Trophoblast cell (in vitro differentiated cells and primary cell): ENCODE data around the gene ZFHX3.

Experiments
- DNase-seq, 2 donors: peaks; one replicate each; pipeline ENCODE4 v3.0.0-alpha.2; 2016
- H2AFZ ChIP-seq: 2 replicates; pipeline ENCODE4 v1.6.1; 2013; ENCODE audit warnings: low read length, moderate library complexity, mild to moderate bottlenecking; ENCODE audit not compliant: insufficient read depth, poor library complexity
- H2AK5ac ChIP-seq: 2 replicates; pipeline ENCODE4 v1.6.1; 2013; ENCODE audit warnings: mild to moderate bottlenecking, low read length
- H2BK120ac ChIP-seq: 2 replicates; pipeline ENCODE4 v1.6.1; 2013; ENCODE audit warnings: low read length, mild to moderate bottlenecking, moderate library complexity; ENCODE audit not compliant: insufficient read depth, poor library complexity
- H2BK12ac ChIP-seq: 2 replicates; pipeline ENCODE4 v1.6.1; 2013; ENCODE audit warnings: mild to moderate bottlenecking, low read length, moderate library complexity
- H2BK5ac ChIP-seq: 2 replicates; pipeline ENCODE4 v1.6.1; 2013; ENCODE audit warnings: low read length, low read depth, moderate library complexity, mild to moderate bottlenecking; ENCODE audit not compliant: poor library complexity
- H3K14ac ChIP-seq: 2 replicates; pipeline ENCODE4 v1.6.1; 2013; ENCODE audit warnings: mild to moderate bottlenecking, low read length
- H3K18ac ChIP-seq: 2 replicates; pipeline ENCODE4 v1.6.1; 2013; ENCODE audit warnings: mild to moderate bottlenecking, low read length
- H3K23ac ChIP-seq: 2 replicates; pipeline ENCODE4 v1.6.1; 2013; ENCODE audit warnings: low read length
- H3K27ac ChIP-seq: 2 replicates; pipeline ENCODE4 v1.5.1; 2013; ENCODE audit warnings: low read depth, mild to moderate bottlenecking, inconsistent platforms, low read length, moderate library complexity
- H3K27me3 ChIP-seq: 2 replicates; pipeline ENCODE4 v1.6.1; 2013; ENCODE audit warnings: inconsistent platforms, mild to moderate bottlenecking, low read length, moderate library complexity; ENCODE audit not compliant: insufficient read depth
- H3K36me3 ChIP-seq, 2 experiments: 1 replicate in 1 of 2; 2 replicates in 1 of 2; pipeline ENCODE4 v1.6.1; 2013; ENCODE audit warnings: low read length in 2 of 2, mild to moderate bottlenecking in 2 of 2, moderate library complexity in 1 of 2; ENCODE audit not compliant: insufficient read depth in 2 of 2, control insufficient read depth in 1 of 2
- H3K4ac ChIP-seq: 2 replicates; pipeline ENCODE4 v1.6.1; 2013; ENCODE audit warnings: low read depth, mild to moderate bottlenecking, low read length, moderate library complexity
- H3K4me1 ChIP-seq, 2 experiments: 1 replicate in 1 of 2; 2 replicates in 1 of 2; pipeline ENCODE4 v1.6.1; 2013; ENCODE audit warnings: low read length in 2 of 2, mild to moderate bottlenecking in 2 of 2, moderate library complexity in 1 of 2; ENCODE audit not compliant: insufficient read depth in 2 of 2, control insufficient read depth in 1 of 2
- H3K4me2 ChIP-seq: 2 replicates; pipeline ENCODE4 v1.6.1; 2013; ENCODE audit warnings: inconsistent platforms, mild to moderate bottlenecking, low read length, moderate library complexity
- H3K4me3 ChIP-seq: 2 replicates; pipeline ENCODE4 v1.5.1; 2013; ENCODE audit warnings: mild to moderate bottlenecking, low read depth, low read length, inconsistent platforms
- H3K79me1 ChIP-seq: one replicate; pipeline ENCODE4 v1.6.1; 2013; ENCODE audit warnings: low read length
- H3K79me2 ChIP-seq: 2 replicates; pipeline ENCODE4 v1.6.1; 2013; ENCODE audit warnings: low read length, mild to moderate bottlenecking; ENCODE audit not compliant: control insufficient read depth, insufficient read depth, poor library complexity
- H3K9ac ChIP-seq: 2 replicates; pipeline ENCODE4 v1.6.1; 2013; ENCODE audit warnings: mild to moderate bottlenecking, low read length
- H3K9me3 ChIP-seq: 2 replicates; pipeline ENCODE4 v1.6.1; 2013; ENCODE audit warnings: low read depth, mild to moderate bottlenecking, control low read depth, inconsistent platforms, low read length; ENCODE audit not compliant: insufficient read depth
- H4K12ac ChIP-seq: 2 replicates; pipeline ENCODE4 v1.6.1; 2013; ENCODE audit warnings: low read depth, mild to moderate bottlenecking, low read length, moderate library complexity
- H4K8ac ChIP-seq: 2 replicates; pipeline ENCODE4 v1.6.1; 2013; ENCODE audit warnings: low read depth, mild to moderate bottlenecking, low read length, moderate library complexity
- H4K91ac ChIP-seq: one replicate; pipeline ENCODE4 v1.6.1; 2013; ENCODE audit warnings: low read depth, mild to moderate bottlenecking, low read length, moderate library complexity
- WGBS: extraction: QIAGEN DNeasy Blood & Tissue Kit; methylation state at CpG from one replicate; pipeline ENCODE4 v1.1.7; 2013; ENCODE audit warnings: missing lambda C conversion rate; ENCODE audit not compliant: insufficient read length, insufficient coverage; ENCODE audit errors: extremely low coverage; 5-methylcytosine and 5-hydroxymethylcytosine counted together

ZFHX3 gene

GRCh38 chr16:72798264-72798663 lies 249.7 kb downstream of the ZFHX3 start:
- no peaks in the 10 kb centered on the region for H3K27me3 ChIP-seq
- no peak overlapping the region for H3K4ac ChIP-seq
- H3K27ac ChIP-seq: no peak overlapping the region
- no peak overlapping the region for H2AFZ ChIP-seq
- H3K9ac ChIP-seq: no peak overlapping the region
- H4K91ac ChIP-seq: no peak overlapping the region
- peaks cover 42 to 57% of the 10 kb centered on the region in 2 experiments for H3K36me3 ChIP-seq
- no peak overlapping the region for H3K14ac ChIP-seq
- H3K4me3 ChIP-seq: no peak overlapping the region
- H3K4me2 ChIP-seq: no peak overlapping the region
- H3K79me2 ChIP-seq: no peaks in the 10 kb centered on the region
- no peak overlapping the region for H2AK5ac ChIP-seq
- H2BK5ac ChIP-seq: no peak overlapping the region
- H3K9me3 ChIP-seq: peaks cover 2% of the 10 kb centered on the region
- no peak for DNase-seq
- H3K4me1 ChIP-seq: no peaks in the 10 kb centered on the region
- WGBS: no CpG with 5 or more reads among the region's 7 CpGs
- H2BK12ac ChIP-seq: no peak overlapping the region
- H4K8ac ChIP-seq: no peak overlapping the region
- H3K23ac ChIP-seq: no peak overlapping the region
- no peak overlapping the region for H3K18ac ChIP-seq
- H2BK120ac ChIP-seq: no peak overlapping the region
- no peaks in the 10 kb centered on the region for H3K79me1 ChIP-seq
- no peak overlapping the region for H4K12ac ChIP-seq

- H3K4me2 ChIP-seq: no peak overlapping the region
- peaks cover 2% of the 10 kb centered on the region for H3K9me3 ChIP-seq
- no peak overlapping the region for H3K23ac ChIP-seq
- no peak for DNase-seq
- H3K18ac ChIP-seq: no peak overlapping the region
- no peak overlapping the region for H2AFZ ChIP-seq
- no peak overlapping the region for H2BK120ac ChIP-seq
- H4K8ac ChIP-seq: no peak overlapping the region
- peaks cover 45 to 61% of the 10 kb centered on the region in 2 experiments for H3K36me3 ChIP-seq
- H4K91ac ChIP-seq: no peak overlapping the region
- H3K27me3 ChIP-seq: no peaks in the 10 kb centered on the region
- no peaks in the 10 kb centered on the region for H3K79me1 ChIP-seq
- H3K14ac ChIP-seq: no peak overlapping the region
- H3K79me2 ChIP-seq: no peaks in the 10 kb centered on the region
- no peak overlapping the region for H2AK5ac ChIP-seq
- no peak overlapping the region for H3K4me3 ChIP-seq
- no peak overlapping the region for H3K27ac ChIP-seq
- no peak overlapping the region for H4K12ac ChIP-seq
- H3K9ac ChIP-seq: no peak overlapping the region
- H2BK12ac ChIP-seq: no peak overlapping the region
- H3K4me1 ChIP-seq: no peaks in the 10 kb centered on the region
- WGBS: no CpG with 5 or more reads among the region's 3 CpGs
- H2BK5ac ChIP-seq: no peak overlapping the region
- H3K4ac ChIP-seq: no peak overlapping the region
Observed at GRCh38 chr16:72797621-72798020, 250.3 kb downstream of the ZFHX3 start.

GRCh38 chr16:72796222-72796621 lies 251.7 kb downstream of the ZFHX3 start:
- no peak overlapping the region for H3K4me2 ChIP-seq
- DNase-seq: no peak
- no peaks in the 10 kb centered on the region for H3K27me3 ChIP-seq
- no peak overlapping the region for H3K14ac ChIP-seq
- H4K12ac ChIP-seq: no peak overlapping the region
- H2AK5ac ChIP-seq: no peak overlapping the region
- no peak overlapping the region for H3K4me3 ChIP-seq
- H3K4me1 ChIP-seq: no peaks in the 10 kb centered on the region
- peaks cover 2% of the 10 kb centered on the region for H3K9me3 ChIP-seq
- WGBS: no CpG with 5 or more reads among the region's 18 CpGs
- H3K36me3 ChIP-seq: peaks cover 45 to 59% of the 10 kb centered on the region in 2 experiments
- H3K23ac ChIP-seq: no peak overlapping the region
- no peak overlapping the region for H4K8ac ChIP-seq
- no peak overlapping the region for H2BK12ac ChIP-seq
- no peak overlapping the region for H2AFZ ChIP-seq
- no peak overlapping the region for H2BK120ac ChIP-seq
- H3K79me1 ChIP-seq: no peaks in the 10 kb centered on the region
- no peak overlapping the region for H3K27ac ChIP-seq
- H4K91ac ChIP-seq: no peak overlapping the region
- H2BK5ac ChIP-seq: no peak overlapping the region
- no peaks in the 10 kb centered on the region for H3K79me2 ChIP-seq
- H3K18ac ChIP-seq: no peak overlapping the region
- H3K9ac ChIP-seq: no peak overlapping the region
- H3K4ac ChIP-seq: no peak overlapping the region

GRCh38 chr16:72794986-72795385 lies 252.9 kb downstream of the ZFHX3 start:
- Histone ChIP-seq H4K12ac (no peak overlapping the region), H3K4me3 (no peak overlapping the region), H2AFZ (no peak overlapping the region), H3K79me1 (no peaks in the 10 kb centered on the region), H3K36me3 (peaks cover 44 to 60% of the 10 kb centered on the region in 2 experiments), H3K14ac (no peak overlapping the region), H2BK12ac (no peak overlapping the region), H3K23ac (no peak overlapping the region), H3K27ac (no peak overlapping the region), H3K79me2 (no peaks in the 10 kb centered on the region), H2AK5ac (no peak overlapping the region), H2BK120ac (no peak overlapping the region), H4K91ac (no peak overlapping the region), H3K4me1 (no peaks in the 10 kb centered on the region), H2BK5ac (no peak overlapping the region), H3K18ac (no peak overlapping the region), H3K27me3 (no peaks in the 10 kb centered on the region), H3K4ac (no peak overlapping the region), H4K8ac (no peak overlapping the region), H3K9ac (no peak overlapping the region), H3K4me2 (no peak overlapping the region), H3K9me3 (peaks cover 2% of the 10 kb centered on the region)
- DNase-seq: no peak
- no CpG with 5 or more reads among the region's 9 CpGs for WGBS
